ENCODE results near the gene PTGFRN. TPM values are rescaled to one million over a fixed set of nuclear protein-coding genes. Genes with fewer than 3 reads are reported as not detected.

The PTGFRN gene
- total RNA-seq, 1 donor from 2014 or later = 80.0 TPM

DNA sequence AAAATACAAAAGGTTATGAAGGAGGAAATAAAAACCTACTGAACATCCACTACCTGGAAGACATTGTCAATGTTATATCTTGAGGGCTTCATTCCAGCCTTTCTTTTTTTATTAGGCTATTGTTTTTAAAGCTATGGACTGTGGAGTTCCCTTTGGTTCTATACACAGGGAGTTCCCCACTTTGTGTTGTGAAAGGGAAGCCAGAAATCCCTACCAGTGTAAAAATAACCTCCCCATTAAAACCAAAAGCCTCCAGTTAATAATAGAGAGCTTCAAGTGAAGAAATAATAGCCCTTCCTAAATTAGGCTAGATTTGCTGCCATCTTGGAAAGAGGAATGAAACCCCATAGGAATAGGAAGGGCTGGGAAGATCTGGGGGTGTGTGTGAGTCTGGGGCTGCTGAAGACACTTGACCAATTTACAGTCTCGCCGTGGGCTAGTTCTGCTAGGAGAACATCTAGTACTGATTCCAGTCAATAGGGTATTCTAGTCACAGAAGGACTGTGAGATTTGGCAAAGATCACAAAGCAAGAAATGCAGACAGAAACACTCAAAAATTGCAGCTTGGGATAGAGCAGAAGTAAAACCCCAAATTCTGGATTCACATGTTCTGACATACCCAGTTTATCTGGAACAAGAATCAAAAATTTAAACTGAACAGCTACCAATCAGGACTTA lies 32.4 kb upstream of the PTGFRN start:
- no peaks in the 10 kb centered on the region for H3K9me3 Mint-ChIP-seq
- peaks cover 21% of the 10 kb centered on the region for H3K4me1 Mint-ChIP-seq (ENCODE audit: unreplicated experiment)
- no peaks in the 10 kb centered on the region for H3K36me3 Mint-ChIP-seq
- TF ChIP-seq, protein P1, sequence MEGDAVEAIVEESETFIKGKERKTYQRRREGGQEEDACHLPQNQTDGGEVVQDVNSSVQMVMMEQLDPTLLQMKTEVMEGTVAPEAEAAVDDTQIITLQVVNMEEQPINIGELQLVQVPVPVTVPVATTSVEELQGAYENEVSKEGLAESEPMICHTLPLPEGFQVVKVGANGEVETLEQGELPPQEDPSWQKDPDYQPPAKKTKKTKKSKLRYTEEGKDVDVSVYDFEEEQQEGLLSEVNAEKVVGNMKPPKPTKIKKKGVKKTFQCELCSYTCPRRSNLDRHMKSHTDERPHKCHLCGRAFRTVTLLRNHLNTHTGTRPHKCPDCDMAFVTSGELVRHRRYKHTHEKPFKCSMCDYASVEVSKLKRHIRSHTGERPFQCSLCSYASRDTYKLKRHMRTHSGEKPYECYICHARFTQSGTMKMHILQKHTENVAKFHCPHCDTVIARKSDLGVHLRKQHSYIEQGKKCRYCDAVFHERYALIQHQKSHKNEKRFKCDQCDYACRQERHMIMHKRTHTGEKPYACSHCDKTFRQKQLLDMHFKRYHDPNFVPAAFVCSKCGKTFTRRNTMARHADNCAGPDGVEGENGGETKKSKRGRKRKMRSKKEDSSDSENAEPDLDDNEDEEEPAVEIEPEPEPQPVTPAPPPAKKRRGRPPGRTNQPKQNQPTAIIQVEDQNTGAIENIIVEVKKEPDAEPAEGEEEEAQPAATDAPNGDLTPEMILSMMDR (conservative IDR thresholded peaks at IDR 0.05) = peak; percentile 9
- H3K27me3 Mint-ChIP-seq = no peaks in the 10 kb centered on the region
- no peak overlapping the region for H3K27ac Mint-ChIP-seq
- no peak overlapping the region for H3K4me3 Mint-ChIP-seq
- no peak for DNase-seq (ENCODE audit: extremely low spot score, unreplicated experiment)

- no peaks in the 10 kb centered on the region for H3K9me3 Mint-ChIP-seq
- no peak overlapping the region for H3K27ac Mint-ChIP-seq
- no peak overlapping the region for H3K4me3 Mint-ChIP-seq
- DNase-seq (ENCODE audit: extremely low spot score, unreplicated experiment) = no peak
- no peaks in the 10 kb centered on the region for H3K36me3 Mint-ChIP-seq
- H3K4me1 Mint-ChIP-seq (ENCODE audit: unreplicated experiment) = peaks cover 16% of the 10 kb centered on the region
- H3K27me3 Mint-ChIP-seq = no peaks in the 10 kb centered on the region
- TF ChIP-seq, protein P1 (conservative IDR thresholded peaks at IDR 0.05) = no peak
Measured at GRCh38 chr1:116878804-116879477, 30.8 kb upstream of the PTGFRN start.

DNA sequence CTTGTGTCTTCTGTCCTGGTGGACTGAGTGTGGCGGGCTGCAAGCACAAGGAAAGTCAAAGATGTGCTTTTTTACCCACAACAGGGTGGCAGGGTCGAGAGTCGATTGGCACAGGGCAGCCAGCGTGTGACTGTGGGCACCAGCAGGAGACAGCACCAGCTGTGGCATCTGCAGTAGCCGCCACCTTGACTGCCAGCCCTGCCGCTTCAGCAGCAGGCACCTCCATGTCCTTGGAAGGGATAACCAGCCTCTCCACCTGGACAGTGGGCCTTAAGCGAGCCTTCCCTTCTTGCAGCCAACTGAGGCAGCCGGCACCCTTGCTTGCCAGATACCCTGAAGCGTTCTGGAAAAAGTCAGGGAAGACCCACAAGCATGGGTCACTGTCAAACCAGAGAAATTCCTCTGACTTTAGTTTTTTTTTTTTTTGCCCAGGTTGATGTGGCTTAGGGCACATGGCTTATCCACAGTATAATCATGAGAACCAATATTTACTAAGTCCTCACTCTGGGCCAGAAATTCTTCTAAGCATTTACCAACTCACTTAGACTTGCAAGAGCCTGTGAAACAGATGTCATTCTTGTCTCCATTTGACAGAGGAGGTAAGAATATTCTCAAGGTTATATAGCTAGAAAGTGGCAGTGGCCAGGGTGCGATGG lies 30.1 kb upstream of the PTGFRN start:
- H3K36me3 Mint-ChIP-seq = no peaks in the 10 kb centered on the region
- no peak overlapping the region for H3K27ac Mint-ChIP-seq
- TF ChIP-seq, protein P1 (conservative IDR thresholded peaks at IDR 0.05) = no peak
- no peak overlapping the region for H3K4me3 Mint-ChIP-seq
- H3K27me3 Mint-ChIP-seq = no peaks in the 10 kb centered on the region
- no peak for DNase-seq (ENCODE audit: extremely low spot score, unreplicated experiment)
- peaks cover 12% of the 10 kb centered on the region for H3K4me1 Mint-ChIP-seq (ENCODE audit: unreplicated experiment)
- no peaks in the 10 kb centered on the region for H3K9me3 Mint-ChIP-seq

DNA sequence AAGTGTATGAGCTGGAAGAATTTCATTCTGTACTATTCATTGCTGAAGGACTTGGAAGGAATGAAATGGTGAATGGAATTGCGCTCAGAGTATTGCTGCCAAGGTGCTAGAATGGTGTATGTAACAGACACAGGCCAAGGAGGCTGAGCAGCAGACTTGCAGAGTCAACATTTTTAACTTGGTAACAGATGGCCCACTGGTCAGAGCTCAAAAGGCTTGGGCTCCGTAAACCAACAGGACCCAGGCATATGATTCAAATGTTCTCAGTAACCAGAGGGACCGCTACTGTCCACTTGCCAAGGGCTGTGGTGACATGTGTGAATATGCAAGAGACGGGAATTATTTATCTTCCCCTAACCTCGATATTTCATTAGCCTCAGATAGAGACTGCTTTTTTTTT lies 28.8 kb upstream of the PTGFRN start:
- TF ChIP-seq, protein P1 (conservative IDR thresholded peaks at IDR 0.05) = no peak
- Mint-ChIP-seq H3K4me1 (ENCODE audit: unreplicated experiment) (peaks cover 12% of the 10 kb centered on the region), H3K27me3 (no peaks in the 10 kb centered on the region), H3K36me3 (no peaks in the 10 kb centered on the region), H3K27ac (peak overlapping the region; percentile 24), H3K4me3 (peak overlapping the region; percentile 4), H3K9me3 (no peaks in the 10 kb centered on the region)
- DNase-seq (ENCODE audit: extremely low spot score, unreplicated experiment) = no peak

GRCh38 chr1:116881879-116882520 lies 27.7 kb upstream of the PTGFRN start:
- no peaks in the 10 kb centered on the region for H3K36me3 Mint-ChIP-seq
- H3K27ac Mint-ChIP-seq = peak overlapping the region; percentile 40
- TF ChIP-seq, protein P1 (conservative IDR thresholded peaks at IDR 0.05) = peak; percentile 28
- H3K4me1 Mint-ChIP-seq (ENCODE audit: unreplicated experiment) = peaks cover 17% of the 10 kb centered on the region
- no peaks in the 10 kb centered on the region for H3K9me3 Mint-ChIP-seq
- DNase-seq (ENCODE audit: extremely low spot score, unreplicated experiment) = no peak
- no peaks in the 10 kb centered on the region for H3K27me3 Mint-ChIP-seq
- peak overlapping the region; percentile 24 for H3K4me3 Mint-ChIP-seq
